ENCODE data around the gene SYS1. TPM values are rescaled to one million over a fixed set of nuclear protein-coding genes. Genes with fewer than 3 reads are reported as not detected.

The SYS1 gene
- total and polyA plus RNA-seq, 2 of the 8 experiments (the other 6 are each of a cell fraction or from before 2014, with no cell fraction given): 19.6 to 50.8 TPM

GRCh38 chr20:45341939-45342854 is 20.8 kb upstream of the SYS1 start (continued):
- TF ChIP-seq CREB1 (IDR thresholded peaks at IDR 0.05) (peak; percentile 34; the same call in 1 of the 2 replicates), RFX5 (IDR thresholded peaks at IDR 0.05; ENCODE audit: borderline replicate concordance, low read depth, low read length) (no peak), BACH1 (IDR thresholded peaks at IDR 0.05; ENCODE audit: low read length) (no peak), MAX (IDR thresholded peaks at IDR 0.05) (peak; percentile 37), PHF8 (conservative IDR thresholded peaks at IDR 0.05; ENCODE audit: low read depth, low read length) (no peak), JUN (IDR thresholded peaks at IDR 0.05; ENCODE audit: low read depth, low read length) (no peak), SP1 (IDR thresholded peaks at IDR 0.05; ENCODE audit: low read depth, low read length) (peak; percentile 80; the same call in 1 of the 2 replicates), TAF7 (optimal IDR thresholded peaks at IDR 0.05; ENCODE audit: borderline replicate concordance, low read depth, low read length) (peak; percentile 42), YY1 (IDR thresholded peaks at IDR 0.05; ENCODE audit: low read depth, low read length) (no peak), ATF2 (IDR thresholded peaks at IDR 0.05; ENCODE audit: low read length) (no peak), CTBP2 (IDR thresholded peaks at IDR 0.05; ENCODE audit: borderline replicate concordance, insufficient read depth, insufficient read length, low read length) (no peak), TCF12 (IDR thresholded peaks at IDR 0.05; ENCODE audit: low read depth, low read length) (no peak), GTF2F1 (IDR thresholded peaks at IDR 0.05; ENCODE audit: borderline replicate concordance, low read depth, low read length) (no peak), HDAC2 (IDR thresholded peaks at IDR 0.05; ENCODE audit: borderline replicate concordance in 1 of 2, low read depth in 2 of 2, low read length in 2 of 2) (0 out of 4 replicates have a peak, but pooled peaks have one; percentile 17 to 26), NANOG (IDR thresholded peaks at IDR 0.05; ENCODE audit: insufficient read depth, low read depth, low read length, poor library complexity, severe bottlenecking) (no peak), POLR2AphosphoS5 (IDR thresholded peaks at IDR 0.05; ENCODE audit: low read depth, low read length) (peak; percentile 48), SUZ12 (IDR thresholded peaks at IDR 0.05; ENCODE audit: low read length) (no peak), HDAC6 (IDR thresholded peaks at IDR 0.05; ENCODE audit: low read depth, low read length) (no peak), TBP (IDR thresholded peaks at IDR 0.05; ENCODE audit: low read depth, low read length) (peak; percentile 40; the same call in 1 of the 2 replicates), EP300 (IDR thresholded peaks at IDR 0.05; ENCODE audit: borderline replicate concordance in 1 of 2, low read depth in 2 of 2, low read length in 2 of 2) (no peak), CHD1 (IDR thresholded peaks at IDR 0.05; ENCODE audit: low read depth, low read length) (no peak), SIX5 (IDR thresholded peaks at IDR 0.05; ENCODE audit: low read depth, low read length) (no peak)

Data from H1 (cell line).